HEK293 (cell line): ENCODE results near the gene TTC39A.

ENCODE experiments used
- FEZF1 ChIP-seq: fragments of 450-650 bp; formaldehyde crosslinking; IDR thresholded peaks from 2 replicates; pipeline ENCODE4 v1.5.1; 2016; ENCODE audit warnings: missing biosample characterization, missing genetic modification characterization
- GLI2 ChIP-seq: fragments of 450-650 bp; formaldehyde crosslinking; IDR thresholded peaks from 2 replicates; pipeline ENCODE4; 2017; ENCODE audit warnings: missing biosample characterization, missing genetic modification characterization, low read depth, borderline replicate concordance
- GLI4 ChIP-seq: fragments of 450-650 bp; formaldehyde crosslinking; IDR thresholded peaks from 2 replicates; pipeline ENCODE4 v1.5.1; 2016; ENCODE audit warnings: missing biosample characterization, missing genetic modification characterization
- MYNN ChIP-seq: fragments of 450-650 bp; formaldehyde crosslinking; IDR thresholded peaks from 2 replicates; pipeline ENCODE4 v1.5.1; 2016; ENCODE audit warnings: missing biosample characterization, missing genetic modification characterization, borderline replicate concordance
- OVOL3 ChIP-seq: fragments of 450-650 bp; formaldehyde crosslinking; IDR thresholded peaks from 2 replicates; pipeline ENCODE4 v1.5.1; 2016; ENCODE audit warnings: missing biosample characterization, missing genetic modification characterization
- RBAK ChIP-seq: fragments of 450-650 bp; formaldehyde crosslinking; IDR thresholded peaks from 2 replicates; pipeline ENCODE4 v1.5.1; 2016; ENCODE audit warnings: missing biosample characterization, missing genetic modification characterization
- SALL2 ChIP-seq: fragments of 450-650 bp; formaldehyde crosslinking; IDR thresholded peaks from 2 replicates; pipeline ENCODE4 v1.5.0; 2017; ENCODE audit warnings: missing biosample characterization, mild to moderate bottlenecking, missing genetic modification characterization, borderline replicate concordance
- SP2 ChIP-seq: fragments of 450-650 bp; formaldehyde crosslinking; IDR thresholded peaks from 2 replicates; pipeline ENCODE4 v1.5.1; 2016; ENCODE audit warnings: missing biosample characterization, missing genetic modification characterization
- WT1 ChIP-seq: fragments of 450-650 bp; formaldehyde crosslinking; IDR thresholded peaks from 2 replicates; pipeline ENCODE4 v1.5.1; 2016; ENCODE audit warnings: missing biosample characterization, missing genetic modification characterization
- ZBTB44 ChIP-seq: fragments of 450-650 bp; IDR thresholded peaks from 2 replicates; pipeline ENCODE4 v1.5.1; 2018; ENCODE audit warnings: missing biosample characterization, mild to moderate bottlenecking, missing genetic modification characterization
- ZBTB7A ChIP-seq: fragments of 450-650 bp; formaldehyde crosslinking; IDR thresholded peaks from 2 replicates; pipeline ENCODE4 v1.5.1; 2016; ENCODE audit warnings: low read depth, missing biosample characterization, missing genetic modification characterization
- ZNF121 ChIP-seq: fragments of 450-650 bp; formaldehyde crosslinking; IDR thresholded peaks from 2 replicates; pipeline ENCODE4 v1.5.1; 2016; ENCODE audit warnings: missing biosample characterization, missing genetic modification characterization
- ZNF157 ChIP-seq: fragments of 450-650 bp; formaldehyde crosslinking; IDR thresholded peaks from 2 replicates; pipeline ENCODE4 v1.5.1; 2016; ENCODE audit warnings: missing biosample characterization, missing genetic modification characterization
- ZNF16 ChIP-seq: fragments of 450-650 bp; formaldehyde crosslinking; IDR thresholded peaks from 2 replicates; pipeline ENCODE4 v1.5.1; 2016; ENCODE audit warnings: low read depth, missing biosample characterization, missing genetic modification characterization
- ZNF184 ChIP-seq: fragments of 450-650 bp; IDR thresholded peaks from 2 replicates; pipeline ENCODE4 v1.5.1; 2018; ENCODE audit warnings: missing biosample characterization, mild to moderate bottlenecking, missing genetic modification characterization
- ZNF202 ChIP-seq: fragments of 450-650 bp; formaldehyde crosslinking; IDR thresholded peaks from 2 replicates; pipeline ENCODE4 v1.5.1; 2016; ENCODE audit warnings: missing biosample characterization, missing genetic modification characterization, borderline replicate concordance
- ZNF292 ChIP-seq: fragments of 450-650 bp; formaldehyde crosslinking; IDR thresholded peaks from 2 replicates; pipeline ENCODE4 v1.5.1; 2016; ENCODE audit warnings: low read depth, missing biosample characterization, missing genetic modification characterization, borderline replicate concordance
- ZNF350 ChIP-seq: fragments of 450-650 bp; formaldehyde crosslinking; IDR thresholded peaks from 2 replicates; pipeline ENCODE4 v1.5.0; 2017; ENCODE audit warnings: missing biosample characterization, mild to moderate bottlenecking, missing genetic modification characterization
- ZNF391 ChIP-seq: fragments of 450-650 bp; formaldehyde crosslinking; IDR thresholded peaks from 2 replicates; pipeline ENCODE4 v1.5.1; 2016; ENCODE audit warnings: low read depth, missing biosample characterization, missing genetic modification characterization, borderline replicate concordance
- ZNF473 ChIP-seq: fragments of 450-650 bp; formaldehyde crosslinking; IDR thresholded peaks from 2 replicates; pipeline ENCODE4 v1.5.1; 2017; ENCODE audit warnings: missing biosample characterization, missing genetic modification characterization
- ZNF514 ChIP-seq: fragments of 450-650 bp; formaldehyde crosslinking; IDR thresholded peaks from 2 replicates; pipeline ENCODE4 v1.5.1; 2016; ENCODE audit warnings: missing biosample characterization, missing genetic modification characterization
- ZNF529 ChIP-seq: fragments of 450-650 bp; formaldehyde crosslinking; IDR thresholded peaks from 2 replicates; pipeline ENCODE4 v1.5.1; 2017; ENCODE audit warnings: missing genetic modification characterization, missing biosample characterization; ENCODE audit not compliant: insufficient replicate concordance
- ZNF624 ChIP-seq: fragments of 450-650 bp; formaldehyde crosslinking; IDR thresholded peaks from 2 replicates; pipeline ENCODE4 v1.5.1; 2017; ENCODE audit warnings: missing biosample characterization, missing genetic modification characterization
- ZNF626 ChIP-seq: fragments of 450-650 bp; sonication (Bioruptor Pico); formaldehyde crosslinking; IDR thresholded peaks from 2 replicates; pipeline ENCODE4 v1.5.1; 2018; ENCODE audit warnings: missing biosample characterization, missing genetic modification characterization, inconsistent platforms
- ZNF660 ChIP-seq: fragments of 450-650 bp; IDR thresholded peaks from 2 replicates; pipeline ENCODE4 v1.5.1; 2018; ENCODE audit warnings: missing biosample characterization, mild to moderate bottlenecking, missing genetic modification characterization
- ZNF704 ChIP-seq: fragments of 450-650 bp; formaldehyde crosslinking; IDR thresholded peaks from 2 replicates; pipeline ENCODE4 v1.5.1; 2016; ENCODE audit warnings: missing biosample characterization, missing genetic modification characterization
- ZNF785 ChIP-seq: fragments of 450-650 bp; formaldehyde crosslinking; IDR thresholded peaks from 2 replicates; pipeline ENCODE4 v1.5.1; 2016; ENCODE audit warnings: missing biosample characterization, missing genetic modification characterization
- ZNF792 ChIP-seq: fragments of 450-650 bp; formaldehyde crosslinking; IDR thresholded peaks from 2 replicates; pipeline ENCODE4 v1.5.1; 2016; ENCODE audit warnings: missing biosample characterization, missing genetic modification characterization
- ZNF830 ChIP-seq: fragments of 450-650 bp; IDR thresholded peaks from 2 replicates; pipeline ENCODE4 v1.5.0; 2018; ENCODE audit warnings: missing biosample characterization, missing genetic modification characterization, low read depth, mild to moderate bottlenecking, moderate library complexity
- ZNF837 ChIP-seq: fragments of 450-650 bp; formaldehyde crosslinking; IDR thresholded peaks from 2 replicates; pipeline ENCODE4 v1.5.1; 2016; ENCODE audit warnings: missing biosample characterization, missing genetic modification characterization
- ZSCAN30 ChIP-seq: fragments of 450-650 bp; IDR thresholded peaks from 2 replicates; pipeline ENCODE4 v1.5.1; 2018; ENCODE audit warnings: missing biosample characterization, mild to moderate bottlenecking, missing genetic modification characterization, moderate library complexity
- TF ChIP-seq, protein P1 (sequence below): fragments of 450-650 bp; formaldehyde crosslinking; IDR thresholded peaks from 2 replicates; pipeline ENCODE4 v1.5.1; 2016; ENCODE audit warnings: missing biosample characterization, missing genetic modification characterization
- TF ChIP-seq, protein P2 (sequence below): fragments of 450-650 bp; formaldehyde crosslinking; IDR thresholded peaks from 2 replicates; pipeline ENCODE4 v1.5.1; 2016; ENCODE audit warnings: missing biosample characterization, missing genetic modification characterization, borderline replicate concordance
- TF ChIP-seq, protein P3 (sequence below): fragments of 450-650 bp; formaldehyde crosslinking; IDR thresholded peaks from 2 replicates; pipeline ENCODE4 v1.5.1; 2016; ENCODE audit warnings: missing biosample characterization, missing genetic modification characterization

TTC39A gene

GRCh38 chr1:51284487-51284954, 45.8 kb downstream of the TTC39A start (continued):
- TF ChIP-seq, protein P1, sequence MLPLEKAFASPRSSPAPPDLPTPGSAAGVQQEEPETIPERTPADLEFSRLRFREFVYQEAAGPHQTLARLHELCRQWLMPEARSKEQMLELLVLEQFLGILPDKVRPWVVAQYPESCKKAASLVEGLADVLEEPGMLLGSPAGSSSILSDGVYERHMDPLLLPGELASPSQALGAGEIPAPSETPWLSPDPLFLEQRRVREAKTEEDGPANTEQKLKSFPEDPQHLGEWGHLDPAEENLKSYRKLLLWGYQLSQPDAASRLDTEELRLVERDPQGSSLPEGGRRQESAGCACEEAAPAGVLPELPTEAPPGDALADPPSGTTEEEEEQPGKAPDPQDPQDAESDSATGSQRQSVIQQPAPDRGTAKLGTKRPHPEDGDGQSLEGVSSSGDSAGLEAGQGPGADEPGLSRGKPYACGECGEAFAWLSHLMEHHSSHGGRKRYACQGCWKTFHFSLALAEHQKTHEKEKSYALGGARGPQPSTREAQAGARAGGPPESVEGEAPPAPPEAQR (tag by site-specific recombination) = no peak
- TF ChIP-seq ZNF830 (tag by site-specific recombination) = no peak
- no peak for TF ChIP-seq ZBTB44
- TF ChIP-seq ZNF473 (tag by site-specific recombination) = no peak
- TF ChIP-seq ZNF121 (tag by site-specific recombination) = no peak
- no peak for TF ChIP-seq MYNN (tag by site-specific recombination)
- no peak for TF ChIP-seq ZNF350 (tag by site-specific recombination)
- TF ChIP-seq, protein P2, sequence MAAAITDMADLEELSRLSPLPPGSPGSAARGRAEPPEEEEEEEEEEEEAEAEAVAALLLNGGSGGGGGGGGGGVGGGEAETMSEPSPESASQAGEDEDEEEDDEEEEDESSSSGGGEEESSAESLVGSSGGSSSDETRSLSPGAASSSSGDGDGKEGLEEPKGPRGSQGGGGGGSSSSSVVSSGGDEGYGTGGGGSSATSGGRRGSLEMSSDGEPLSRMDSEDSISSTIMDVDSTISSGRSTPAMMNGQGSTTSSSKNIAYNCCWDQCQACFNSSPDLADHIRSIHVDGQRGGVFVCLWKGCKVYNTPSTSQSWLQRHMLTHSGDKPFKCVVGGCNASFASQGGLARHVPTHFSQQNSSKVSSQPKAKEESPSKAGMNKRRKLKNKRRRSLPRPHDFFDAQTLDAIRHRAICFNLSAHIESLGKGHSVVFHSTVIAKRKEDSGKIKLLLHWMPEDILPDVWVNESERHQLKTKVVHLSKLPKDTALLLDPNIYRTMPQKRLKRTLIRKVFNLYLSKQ (tag by site-specific recombination) = no peak
- TF ChIP-seq ZNF202 (tag by site-specific recombination) = no peak
- TF ChIP-seq ZNF184 (tag by site-specific recombination) = peak; percentile 38; the same call in 1 of the 2 replicates
- no peak for TF ChIP-seq ZNF514 (tag by site-specific recombination)
- peak; percentile 67; the same call in 1 of the 2 replicates for TF ChIP-seq OVOL3
- no peak for TF ChIP-seq RBAK (tag by site-specific recombination)
- TF ChIP-seq GLI4 (tag by site-specific recombination) = no peak
- no peak for TF ChIP-seq SP2 (tag by site-specific recombination)
- TF ChIP-seq GLI2 (tag by site-specific recombination) = no peak; the same call in 1 of the 2 replicates
- no peak for TF ChIP-seq ZNF704 (tag by site-specific recombination)
- no peak for TF ChIP-seq ZNF837 (tag by site-specific recombination)
- peak; percentile 95 for TF ChIP-seq ZNF660 (tag by site-specific recombination)
- no peak for TF ChIP-seq SALL2 (tag by site-specific recombination)
- TF ChIP-seq ZNF626 (tag by site-specific recombination) = no peak
- no peak for TF ChIP-seq ZNF292 (tag by site-specific recombination)
- TF ChIP-seq FEZF1 (tag by site-specific recombination) = peak; percentile 100
- TF ChIP-seq ZNF391 (tag by site-specific recombination) = no peak
- no peak for TF ChIP-seq ZNF529
- no peak for TF ChIP-seq ZNF157
- peak; percentile 79; the same call in 1 of the 2 replicates for TF ChIP-seq ZSCAN30 (tag by site-specific recombination)
- no peak for TF ChIP-seq ZNF792 (tag by site-specific recombination)
- TF ChIP-seq, protein P3, sequence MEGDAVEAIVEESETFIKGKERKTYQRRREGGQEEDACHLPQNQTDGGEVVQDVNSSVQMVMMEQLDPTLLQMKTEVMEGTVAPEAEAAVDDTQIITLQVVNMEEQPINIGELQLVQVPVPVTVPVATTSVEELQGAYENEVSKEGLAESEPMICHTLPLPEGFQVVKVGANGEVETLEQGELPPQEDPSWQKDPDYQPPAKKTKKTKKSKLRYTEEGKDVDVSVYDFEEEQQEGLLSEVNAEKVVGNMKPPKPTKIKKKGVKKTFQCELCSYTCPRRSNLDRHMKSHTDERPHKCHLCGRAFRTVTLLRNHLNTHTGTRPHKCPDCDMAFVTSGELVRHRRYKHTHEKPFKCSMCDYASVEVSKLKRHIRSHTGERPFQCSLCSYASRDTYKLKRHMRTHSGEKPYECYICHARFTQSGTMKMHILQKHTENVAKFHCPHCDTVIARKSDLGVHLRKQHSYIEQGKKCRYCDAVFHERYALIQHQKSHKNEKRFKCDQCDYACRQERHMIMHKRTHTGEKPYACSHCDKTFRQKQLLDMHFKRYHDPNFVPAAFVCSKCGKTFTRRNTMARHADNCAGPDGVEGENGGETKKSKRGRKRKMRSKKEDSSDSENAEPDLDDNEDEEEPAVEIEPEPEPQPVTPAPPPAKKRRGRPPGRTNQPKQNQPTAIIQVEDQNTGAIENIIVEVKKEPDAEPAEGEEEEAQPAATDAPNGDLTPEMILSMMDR = no peak
- TF ChIP-seq ZNF785 (tag by site-specific recombination) = no peak
- peak; percentile 80 for TF ChIP-seq WT1 (tag by site-specific recombination)
- no peak for TF ChIP-seq ZNF16 (tag by site-specific recombination)
- TF ChIP-seq ZNF624 = no peak
- TF ChIP-seq ZBTB7A (tag by site-specific recombination) = no peak
